Activated CD4-positive, alpha-beta T cell treated with anti-CD3 and anti-CD28 coated beads for 48 hours (primary cell): ENCODE results near the gene HPDL.

Experiments used
- DNase-seq: peaks from one replicate; pipeline ENCODE4 v3.0.0-alpha.2; 2020

Gene HPDL

GRCh38 chr1:45325851-45326506 is 716 bp upstream of the HPDL start:
- DNase-seq = no peak

GRCh38 chr1:45327644-45328515 is 1.2 kb downstream of the HPDL start:
- DNase-seq = no peak

- no peak for DNase-seq
Observed at GRCh38 chr1:45328680-45329079, 2.0 kb downstream of the HPDL start.

GRCh38 chr1:45329445-45329844 is 2.8 kb downstream of the HPDL start:
- no peak for DNase-seq

GRCh38 chr1:45331436-45332345 is 5.0 kb downstream of the HPDL start:
- DNase-seq = no peak

GRCh38 chr1:45332346-45332720 is 5.6 kb downstream of the HPDL start:
- DNase-seq = no peak

- DNase-seq = no peak
Observed at GRCh38 chr1:45334308-45335245, 7.9 kb downstream of the HPDL start.

GRCh38 chr1:45335855-45336324 is 9.2 kb downstream of the HPDL start:
- no peak for DNase-seq

GRCh38 chr1:45337630-45338325 is 11.1 kb downstream of the HPDL start:
- DNase-seq = no peak

GRCh38 chr1:45339789-45340558 is 13.3 kb downstream of the HPDL start, which contains the start of the genes MUTYH and TOE1:
MUTYH (minus strand) TSS chr1:45340440; CDS start chr1:45334505, 5,935 bp downstream.
TOE1 (plus strand) TSS chr1:45340170; CDS start chr1:45340253, 83 bp downstream.
- peak; percentile 99 for DNase-seq

GRCh38 chr1:45340816-45341466 is 14.2 kb downstream of the HPDL start:
- peak; percentile 40 for DNase-seq

GRCh38 chr1:45344499-45344898 is 17.8 kb downstream of the HPDL start:
- DNase-seq = no peak

- DNase-seq = no peak
Observed at GRCh38 chr1:45345014-45345413, 18.3 kb downstream of the HPDL start.

GRCh38 chr1:45346473-45346872 is 19.8 kb downstream of the HPDL start:
- DNase-seq = no peak

GRCh38 chr1:45348020-45348419 is 21.3 kb downstream of the HPDL start:
- DNase-seq = no peak

GRCh38 chr1:45348609-45348965 is 21.9 kb downstream of the HPDL start:
- DNase-seq = no peak

- DNase-seq = no peak
Observed at GRCh38 chr1:45348966-45349677, 22.4 kb downstream of the HPDL start.

GRCh38 chr1:45351508-45351907 is 24.8 kb downstream of the HPDL start:
- no peak for DNase-seq

GRCh38 chr1:45353685-45354084 is 27.0 kb downstream of the HPDL start:
- no peak for DNase-seq
